HEK293T (cell line): ENCODE results near the gene UNC5B.

Experiments
- BHLHE40 ChIP-seq: fragments of 450-650 bp; IDR thresholded peaks from 2 replicates; pipeline ENCODE4 v1.6.1; 2016; ENCODE audit warnings: mild to moderate bottlenecking, moderate library complexity, borderline replicate concordance
- CTBP1 ChIP-seq: fragments of 450-650 bp; IDR thresholded peaks from 2 replicates; pipeline ENCODE4 v1.6.1; 2016; ENCODE audit warnings: borderline replicate concordance
- ELF4 ChIP-seq: fragments of 450-650 bp; IDR thresholded peaks from 2 replicates; pipeline ENCODE4 v1.6.1; 2017; ENCODE audit warnings: antibody characterized with exemption
- FOXA1 ChIP-seq: fragments of 450-650 bp; IDR thresholded peaks from 2 replicates; pipeline ENCODE4 v1.6.1; 2016; ENCODE audit warnings: mild to moderate bottlenecking
- FOXK2 ChIP-seq: fragments of 450-650 bp; IDR thresholded peaks from 2 replicates; pipeline ENCODE4 v1.6.1; 2016; ENCODE audit warnings: mild to moderate bottlenecking
- FOXM1 ChIP-seq: fragments of 450-650 bp; IDR thresholded peaks from 2 replicates; pipeline ENCODE4 v1.6.1; 2017; ENCODE audit warnings: mild to moderate bottlenecking, borderline replicate concordance
- HDGF ChIP-seq: fragments of 450-650 bp; IDR thresholded peaks from 2 replicates; pipeline ENCODE4 v1.6.1; 2017; ENCODE audit warnings: antibody characterized with exemption, borderline replicate concordance
- L3MBTL2 ChIP-seq: fragments of 450-650 bp; conservative IDR thresholded peaks from 2 replicates; pipeline ENCODE4 v1.6.1; 2016; ENCODE audit warnings: mild to moderate bottlenecking
- LEF1 ChIP-seq: fragments of 450-650 bp; IDR thresholded peaks from 2 replicates; pipeline ENCODE4 v1.6.1; 2017; ENCODE audit warnings: mild to moderate bottlenecking, borderline replicate concordance
- NFRKB ChIP-seq: fragments of 450-650 bp; IDR thresholded peaks from 2 replicates; pipeline ENCODE4 v1.6.1; 2016; ENCODE audit warnings: mild to moderate bottlenecking, moderate library complexity
- SP1 ChIP-seq: fragments of 450-650 bp; IDR thresholded peaks from 2 replicates; pipeline ENCODE4 v1.6.1; 2017
- SUZ12 ChIP-seq: fragments of 450-650 bp; IDR thresholded peaks from 2 replicates; pipeline ENCODE4 v1.6.1; 2016; ENCODE audit warnings: mild to moderate bottlenecking
- TARDBP ChIP-seq: fragments of 450-650 bp; IDR thresholded peaks from 2 replicates; pipeline ENCODE4 v1.6.1; 2016
- ZNF384 ChIP-seq: fragments of 450-650 bp; IDR thresholded peaks from 2 replicates; pipeline ENCODE4 v1.6.1; 2016

DNA sequence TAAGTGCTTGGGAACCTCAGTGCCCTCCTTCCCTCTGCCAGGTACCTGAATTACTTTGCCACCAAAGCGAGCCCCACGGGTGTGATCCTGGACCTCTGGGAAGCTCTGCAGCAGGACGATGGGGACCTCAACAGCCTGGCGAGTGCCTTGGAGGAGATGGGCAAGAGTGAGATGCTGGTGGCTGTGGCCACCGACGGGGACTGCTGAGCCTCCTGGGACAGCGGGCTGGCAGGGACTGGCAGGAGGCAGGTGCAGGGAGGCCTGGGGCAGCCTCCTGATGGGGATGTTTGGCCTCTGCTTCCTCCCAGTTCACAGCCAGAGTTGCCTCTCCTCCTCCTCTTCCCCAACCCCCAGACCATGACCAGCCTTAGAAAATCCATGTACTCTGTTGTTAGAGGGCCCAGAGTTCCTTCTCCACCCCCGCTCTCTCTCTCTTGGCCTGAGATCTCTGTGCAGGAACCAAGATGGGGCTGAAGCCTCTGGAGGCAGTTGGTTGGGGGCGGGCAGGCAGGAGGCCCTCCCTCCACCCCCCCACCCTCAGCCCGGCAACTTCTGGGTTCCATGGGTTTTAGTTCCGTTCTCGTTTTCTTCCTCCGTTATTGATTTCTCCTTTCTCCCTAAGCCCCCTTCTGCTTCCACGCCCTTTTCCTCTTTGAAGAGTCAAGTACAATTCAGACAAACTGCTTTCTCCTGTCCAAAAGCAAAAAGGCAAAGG is 86.9 kb downstream of the UNC5B start:
- TF ChIP-seq SP1 = no peak
- TF ChIP-seq FOXM1 = no peak
- TF ChIP-seq TARDBP = no peak
- TF ChIP-seq BHLHE40 = no peak
- TF ChIP-seq FOXK2 = no peak
- TF ChIP-seq NFRKB = no peak
- no peak for TF ChIP-seq HDGF
- TF ChIP-seq ZNF384 = no peak
- no peak for TF ChIP-seq FOXA1
- no peak for TF ChIP-seq L3MBTL2
- no peak for TF ChIP-seq ELF4
- no peak for TF ChIP-seq SUZ12
- TF ChIP-seq CTBP1 = no peak
- no peak for TF ChIP-seq LEF1
